Measurements from ENCODE around the gene IER5L. TPM values are rescaled to one million over a fixed set of nuclear protein-coding genes. Genes with fewer than 3 reads are reported as not detected.

IER5L gene
- total RNA-seq, 1 donor from 2014 or later = 86.1 TPM

- DNase-seq (ENCODE audit: low spot score in 2 of 2) = no peak
- no peaks in the 10 kb centered on the region for H3K27me3 ChIP-seq
- no peak for TF ChIP-seq CTCF (IDR thresholded peaks at IDR 0.05)
- peak overlapping the region; percentile 94 to 98 for H3K27ac ChIP-seq
- intact Hi-C loops (cut with DNase I) = loop anchor here (2.0 kb wide), 2 partner anchors 27 to 275 kb away; partner anchors contain the start of genes CRAT and PTPA
- H3K9me3 ChIP-seq = no peaks in the 10 kb centered on the region
- H3K4me1 ChIP-seq = peaks cover 37 to 49% of the 10 kb centered on the region in 2 donors
- H3K4me3 ChIP-seq = no peak overlapping the region
- H3K36me3 ChIP-seq = peaks cover 23 to 24% of the 10 kb centered on the region in 2 donors
Observed at GRCh38 chr9:129137292-129138143, 40.5 kb downstream of the IER5L start.

- Histone ChIP-seq H3K36me3 (peaks cover 23 to 24% of the 10 kb centered on the region in 2 donors), H3K4me1 (peaks cover 27 to 41% of the 10 kb centered on the region in 2 donors), H3K27ac (peak overlapping the region; percentile 94 to 98), H3K4me3 (no peak overlapping the region), H3K9me3 (no peaks in the 10 kb centered on the region), H3K27me3 (no peaks in the 10 kb centered on the region)
- intact Hi-C loops (cut with DNase I) = no loop called here
- no peak for TF ChIP-seq CTCF (IDR thresholded peaks at IDR 0.05)
- no peak for DNase-seq (ENCODE audit: low spot score in 2 of 2)
Observed at GRCh38 chr9:129136446-129137035, 41.5 kb downstream of the IER5L start.

GRCh38 chr9:129135476-129135875, 42.6 kb downstream of the IER5L start:
- H3K27ac ChIP-seq = no peak overlapping the region
- DNase-seq (ENCODE audit: low spot score in 2 of 2) = no peak
- H3K36me3 ChIP-seq = peaks cover 23 to 27% of the 10 kb centered on the region in 2 donors
- H3K4me3 ChIP-seq = no peak overlapping the region
- no peaks in the 10 kb centered on the region for H3K9me3 ChIP-seq
- peaks cover 16 to 30% of the 10 kb centered on the region in 2 donors for H3K4me1 ChIP-seq
- intact Hi-C loops (cut with DNase I) = no loop called here
- no peak for TF ChIP-seq CTCF (IDR thresholded peaks at IDR 0.05)
- H3K27me3 ChIP-seq = no peaks in the 10 kb centered on the region

GRCh38 chr9:129133082-129133481, 45.0 kb downstream of the IER5L start:
- intact Hi-C loops (cut with DNase I) = loop anchor here (5.0 kb wide), 1 partner anchor 649 kb away; no protein-coding TSS in a partner anchor
- Histone ChIP-seq H3K36me3 (peaks cover 29 to 36% of the 10 kb centered on the region in 2 donors), H3K9me3 (no peaks in the 10 kb centered on the region), H3K4me1 (peaks cover 9 to 14% of the 10 kb centered on the region in 2 donors), H3K27me3 (no peaks in the 10 kb centered on the region), H3K4me3 (no peak overlapping the region), H3K27ac (no peak overlapping the region)
- TF ChIP-seq CTCF (IDR thresholded peaks at IDR 0.05) = no peak
- no peak for DNase-seq (ENCODE audit: low spot score in 2 of 2)

- Histone ChIP-seq H3K4me3 (no peak overlapping the region), H3K27me3 (no peaks in the 10 kb centered on the region), H3K4me1 (peaks cover 0 to 2% of the 10 kb centered on the region in 2 donors), H3K36me3 (peaks cover 26 to 40% of the 10 kb centered on the region in 2 donors), H3K27ac (peak overlapping the region in 1 of 2 donors; percentile 1), H3K9me3 (no peaks in the 10 kb centered on the region)
- intact Hi-C loops (cut with DNase I) = loop anchor here (2.0 to 5.0 kb wide), 2 partner anchors 479 to 651 kb away; no protein-coding TSS in a partner anchor
- peak in 1 of 2 donors; percentile 87 for DNase-seq (ENCODE audit: low spot score in 2 of 2)
- peak; percentile 98 to 99 (median 99) for TF ChIP-seq CTCF (IDR thresholded peaks at IDR 0.05)
Observed at GRCh38 chr9:129131300-129132145, 46.5 kb downstream of the IER5L start.

All from ascending aorta (tissue), 2 donors.